ENCODE measurements around the gene SLC22A7. TPM values are rescaled to one million over a fixed set of nuclear protein-coding genes. Genes with fewer than 3 reads are reported as not detected.

Gene SLC22A7
- total RNA-seq, 1 experiment from 2014 or later = not detected

GRCh38 chr6:43303751-43304331 lies 5.8 kb downstream of the SLC22A7 start:
- CTCF ChIA-PET = no interaction called here
- TF ChIP-seq, protein P1, sequence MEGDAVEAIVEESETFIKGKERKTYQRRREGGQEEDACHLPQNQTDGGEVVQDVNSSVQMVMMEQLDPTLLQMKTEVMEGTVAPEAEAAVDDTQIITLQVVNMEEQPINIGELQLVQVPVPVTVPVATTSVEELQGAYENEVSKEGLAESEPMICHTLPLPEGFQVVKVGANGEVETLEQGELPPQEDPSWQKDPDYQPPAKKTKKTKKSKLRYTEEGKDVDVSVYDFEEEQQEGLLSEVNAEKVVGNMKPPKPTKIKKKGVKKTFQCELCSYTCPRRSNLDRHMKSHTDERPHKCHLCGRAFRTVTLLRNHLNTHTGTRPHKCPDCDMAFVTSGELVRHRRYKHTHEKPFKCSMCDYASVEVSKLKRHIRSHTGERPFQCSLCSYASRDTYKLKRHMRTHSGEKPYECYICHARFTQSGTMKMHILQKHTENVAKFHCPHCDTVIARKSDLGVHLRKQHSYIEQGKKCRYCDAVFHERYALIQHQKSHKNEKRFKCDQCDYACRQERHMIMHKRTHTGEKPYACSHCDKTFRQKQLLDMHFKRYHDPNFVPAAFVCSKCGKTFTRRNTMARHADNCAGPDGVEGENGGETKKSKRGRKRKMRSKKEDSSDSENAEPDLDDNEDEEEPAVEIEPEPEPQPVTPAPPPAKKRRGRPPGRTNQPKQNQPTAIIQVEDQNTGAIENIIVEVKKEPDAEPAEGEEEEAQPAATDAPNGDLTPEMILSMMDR (IDR thresholded peaks at IDR 0.05; ENCODE audit: unreplicated experiment) = no peak
- Mint-ChIP-seq H3K27ac (ENCODE audit: unreplicated experiment) (no peak overlapping the region), H3K36me3 (ENCODE audit: insufficient read depth, unreplicated experiment) (peaks cover 8% of the 10 kb centered on the region), H3K4me3 (ENCODE audit: low read depth, unreplicated experiment) (no peak overlapping the region), H3K4me1 (ENCODE audit: low read depth, unreplicated experiment) (no peaks in the 10 kb centered on the region), H3K9me3 (ENCODE audit: low read depth, unreplicated experiment) (no peaks in the 10 kb centered on the region), H3K27me3 (ENCODE audit: unreplicated experiment) (peaks cover 37% of the 10 kb centered on the region)
- intact Hi-C loops (cut with micrococcal nuclease; ENCODE audit: unreplicated experiment) = no loop called here
- no TSS peak for BruUV-seq (replicated peaks)
- DNase-seq = no peak

GRCh38 chr6:43304361-43304760 lies 6.3 kb downstream of the SLC22A7 start:
- Mint-ChIP-seq H3K4me3 (ENCODE audit: low read depth, unreplicated experiment) (no peak overlapping the region), H3K27me3 (ENCODE audit: unreplicated experiment) (peaks cover 32% of the 10 kb centered on the region), H3K27ac (ENCODE audit: unreplicated experiment) (no peak overlapping the region), H3K36me3 (ENCODE audit: insufficient read depth, unreplicated experiment) (peaks cover 9% of the 10 kb centered on the region), H3K4me1 (ENCODE audit: low read depth, unreplicated experiment) (no peaks in the 10 kb centered on the region), H3K9me3 (ENCODE audit: low read depth, unreplicated experiment) (no peaks in the 10 kb centered on the region)
- no TSS peak for BruUV-seq (replicated peaks)
- DNase-seq = no peak
- TF ChIP-seq, protein P1 (IDR thresholded peaks at IDR 0.05; ENCODE audit: unreplicated experiment) = no peak
- intact Hi-C loops (cut with micrococcal nuclease; ENCODE audit: unreplicated experiment) = no loop called here
- CTCF ChIA-PET = no interaction called here

GRCh38 chr6:43304882-43305281 lies 6.8 kb downstream of the SLC22A7 start:
- no peak overlapping the region for H3K4me3 Mint-ChIP-seq (ENCODE audit: low read depth, unreplicated experiment)
- no peak for DNase-seq
- peaks cover 27% of the 10 kb centered on the region for H3K27me3 Mint-ChIP-seq (ENCODE audit: unreplicated experiment)
- BruUV-seq (replicated peaks) = no TSS peak
- intact Hi-C loops (cut with micrococcal nuclease; ENCODE audit: unreplicated experiment) = no loop called here
- TF ChIP-seq, protein P1 (IDR thresholded peaks at IDR 0.05; ENCODE audit: unreplicated experiment) = no peak
- H3K4me1 Mint-ChIP-seq (ENCODE audit: low read depth, unreplicated experiment) = no peaks in the 10 kb centered on the region
- no peak overlapping the region for H3K27ac Mint-ChIP-seq (ENCODE audit: unreplicated experiment)
- no peaks in the 10 kb centered on the region for H3K9me3 Mint-ChIP-seq (ENCODE audit: low read depth, unreplicated experiment)
- H3K36me3 Mint-ChIP-seq (ENCODE audit: insufficient read depth, unreplicated experiment) = peaks cover 9% of the 10 kb centered on the region
- CTCF ChIA-PET = no interaction called here

DNA sequence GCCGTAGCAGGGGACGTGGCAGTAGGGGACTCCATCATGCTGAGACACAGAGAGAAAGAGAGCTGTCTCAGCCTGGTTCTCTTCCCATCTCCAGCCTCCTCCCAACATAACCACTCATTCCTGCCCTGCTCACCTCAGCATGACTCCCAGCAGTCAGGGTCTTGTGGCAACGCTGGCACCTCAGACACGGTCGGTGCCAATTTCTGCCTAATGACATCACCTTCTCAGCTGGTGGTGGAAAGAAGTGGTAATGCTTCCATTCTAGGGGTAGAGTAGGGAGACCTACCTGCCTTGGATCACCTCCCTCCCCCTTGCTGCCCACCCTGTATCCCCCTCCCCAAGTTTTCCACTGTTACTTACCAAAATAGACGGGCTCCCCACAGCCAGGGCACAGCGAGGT lies 8.0 kb downstream of the SLC22A7 start:
- H3K27ac Mint-ChIP-seq (ENCODE audit: unreplicated experiment) = no peak overlapping the region
- H3K4me3 Mint-ChIP-seq (ENCODE audit: low read depth, unreplicated experiment) = no peak overlapping the region
- no TSS peak for BruUV-seq (replicated peaks)
- TF ChIP-seq, protein P1 (IDR thresholded peaks at IDR 0.05; ENCODE audit: unreplicated experiment) = no peak
- intact Hi-C loops (cut with micrococcal nuclease; ENCODE audit: unreplicated experiment) = no loop called here
- DNase-seq = no peak
- CTCF ChIA-PET = interaction anchor here (0.6 kb wide), 1 partner anchor 13 kb away, joined by 4 read pairs; no protein-coding TSS in a partner anchor
- peaks cover 9% of the 10 kb centered on the region for H3K36me3 Mint-ChIP-seq (ENCODE audit: insufficient read depth, unreplicated experiment)
- H3K4me1 Mint-ChIP-seq (ENCODE audit: low read depth, unreplicated experiment) = peaks cover 9% of the 10 kb centered on the region
- no peaks in the 10 kb centered on the region for H3K9me3 Mint-ChIP-seq (ENCODE audit: low read depth, unreplicated experiment)
- peaks cover 15% of the 10 kb centered on the region for H3K27me3 Mint-ChIP-seq (ENCODE audit: unreplicated experiment)
